Activated CD8-positive, alpha-beta T cell treated with anti-CD3 and anti-CD28 coated beads, Interleukin-2, amount 10 ng/mL, durations not matched to agents 7 days and 5 days (primary cell): Measurements from ENCODE around the gene ABHD6. TPM values are rescaled to one million over a fixed set of nuclear protein-coding genes. Genes with fewer than 3 reads are reported as not detected.

Experiments
- ATAC-seq: fragments of 150-1000 bp; cut with Tn5 transposase; one replicate; pipeline ENCODE4 v1.10.0; 2021; ENCODE audit warnings: moderate library complexity
- CTCF ChIA-PET: fragments of 350-600 bp; sonication (Branson Sonifier 250); formaldehyde crosslinking; loops from one replicate; lab custom pipeline; 2021; ENCODE audit warnings: antibody characterized with exemption; lab: Charles Lee
- POLR2A ChIA-PET: fragments of 350-600 bp; sonication (Branson Sonifier 250); formaldehyde crosslinking; loops from one replicate; lab custom pipeline; 2021; ENCODE audit warnings: antibody characterized with exemption; lab: Charles Lee
- DNase-seq: peaks from one replicate; pipeline ENCODE4 v3.0.0-alpha.2; 2020
- H3K27ac Mint-ChIP-seq: one replicate; pipeline ENCODE4 v1.8.0; 2021; ENCODE audit warnings: mild to moderate bottlenecking, mixed read lengths
- H3K27me3 Mint-ChIP-seq: one replicate; pipeline ENCODE4 v1.8.0; 2021; ENCODE audit warnings: low read depth, mixed read lengths
- H3K36me3 Mint-ChIP-seq: one replicate; pipeline ENCODE4 v1.8.0; 2021; ENCODE audit warnings: low read depth, mixed read lengths
- H3K4me1 Mint-ChIP-seq: one replicate; pipeline ENCODE4 v1.8.0; 2021; ENCODE audit warnings: low read depth, mixed read lengths
- H3K4me3 Mint-ChIP-seq: one replicate; pipeline ENCODE4 v1.8.0; 2021; ENCODE audit warnings: mild to moderate bottlenecking, mixed read lengths
- H3K9me3 Mint-ChIP-seq: one replicate; pipeline ENCODE4 v1.8.0; 2022; ENCODE audit warnings: mixed read lengths; ENCODE audit not compliant: insufficient read depth
- total RNA-seq, 2 experiments: library from RNA; stranded (reverse); gene quantifications; one replicate each; pipeline ENCODE4 v1.2.3, GENCODE V29; 2021

Gene ABHD6
- 1 to 10 TPM; 4.0 to 4.4 TPM for total RNA-seq

- peak within 1 kb of the TSS; percentile 82 for H3K4me3 Mint-ChIP-seq
- peak; percentile 87 for ATAC-seq
- POLR2A ChIA-PET, result interaction anchor here (0.6 kb wide), 1 partner anchor 51 kb away, joined by 3 read pairs; no protein-coding TSS in a partner anchor
These were observed at the start of gene ABHD6 for GRCh38 chr3:58237238-58237940. Gene ABHD6, plus strand, starts transcription at chr3:58237792. Its CDS starts 18,795 bp downstream, at chr3:58256587.

GRCh38 chr3:58188173-58188564 is 49.4 kb upstream of the ABHD6 start:
- ATAC-seq (no peak), DNase-seq (no peak)
- POLR2A ChIA-PET, result interaction anchor here (0.8 kb wide), 1 partner anchor 118 kb away, joined by 3 read pairs; the partner anchor contains the start of genes HTD2 and RPP14
- no peaks in the 10 kb centered on the region for H3K9me3 Mint-ChIP-seq
- no peaks in the 10 kb centered on the region for H3K27me3 Mint-ChIP-seq
- peaks cover 2% of the 10 kb centered on the region for H3K4me1 Mint-ChIP-seq
- H3K27ac Mint-ChIP-seq, result no peak overlapping the region
- H3K4me3 Mint-ChIP-seq, result no peak overlapping the region
- H3K36me3 Mint-ChIP-seq, result no peaks in the 10 kb centered on the region
- CTCF ChIA-PET, result interaction anchor here (0.6 to 11.3 kb wide), 22 partner anchors 10 to 180 kb away, joined by 3 to 170 read pairs (median 4); partner anchors contain the start of genes FLNB, HTD2 and RPP14

More at GRCh38 chr3:58237238-58237940, at the start of gene ABHD6:
- Mint-ChIP-seq H3K27me3 (peaks cover 22% of the 10 kb centered on the region), H3K9me3 (no peaks in the 10 kb centered on the region), H3K27ac (peak within 1 kb of the TSS; percentile 77), H3K36me3 (no peaks in the 10 kb centered on the region), H3K4me1 (peaks cover 14% of the 10 kb centered on the region)
- peak; percentile 82 for DNase-seq
- CTCF ChIA-PET, result interaction anchor here (0.9 to 4.6 kb wide), 5 partner anchors 16 to 69 kb away, joined by 3 to 26 read pairs (median 5); partner anchors contain the start of genes HTD2 and RPP14

- H3K9me3 Mint-ChIP-seq, result no peaks in the 10 kb centered on the region
- no peaks in the 10 kb centered on the region for H3K27me3 Mint-ChIP-seq
- ATAC-seq, result no peak
- DNase-seq, result no peak
- H3K36me3 Mint-ChIP-seq, result no peaks in the 10 kb centered on the region
- no peak overlapping the region for H3K4me3 Mint-ChIP-seq
- H3K27ac Mint-ChIP-seq, result no peak overlapping the region
- ChIA-PET POLR2A (interaction anchor here (0.8 kb wide), 1 partner anchor 117 kb away, joined by 3 read pairs; the partner anchor contains the start of genes HTD2 and RPP14), CTCF (interaction anchor here (0.6 to 11.3 kb wide), 11 partner anchors 11 to 181 kb away, joined by 3 to 170 read pairs (median 10); partner anchors contain the start of genes FLNB, HTD2 and RPP14)
- peaks cover 2% of the 10 kb centered on the region for H3K4me1 Mint-ChIP-seq
These were observed 48.6 kb upstream of the ABHD6 start for GRCh38 chr3:58188921-58189451.

- ChIA-PET POLR2A (interaction anchor here (0.6 kb wide), 1 partner anchor 410 kb away, joined by 3 read pairs; no protein-coding TSS in a partner anchor), CTCF (interaction anchor here (2.1 to 11.3 kb wide), 4 partner anchors 16 to 181 kb away, joined by 5 to 170 read pairs (median 32); partner anchors contain the start of genes FLNB, HTD2 and RPP14)
- ATAC-seq, result no peak
- no peaks in the 10 kb centered on the region for H3K9me3 Mint-ChIP-seq
- no peak overlapping the region for H3K27ac Mint-ChIP-seq
- H3K36me3 Mint-ChIP-seq, result no peaks in the 10 kb centered on the region
- no peaks in the 10 kb centered on the region for H3K27me3 Mint-ChIP-seq
- no peak for DNase-seq
- H3K4me3 Mint-ChIP-seq, result no peak overlapping the region
- peaks cover 2% of the 10 kb centered on the region for H3K4me1 Mint-ChIP-seq
These were observed 47.9 kb upstream of the ABHD6 start for GRCh38 chr3:58189691-58190090.

- ChIA-PET CTCF (interaction anchor here (1.1 to 11.3 kb wide), 3 partner anchors 24 to 182 kb away, joined by 3 to 170 read pairs (median 5); partner anchors contain the start of gene FLNB), POLR2A (interaction anchor here (0.6 kb wide), 1 partner anchor 411 kb away, joined by 3 read pairs; no protein-coding TSS in a partner anchor)
- no peak for DNase-seq
- Mint-ChIP-seq H3K27me3 (no peaks in the 10 kb centered on the region), H3K9me3 (no peaks in the 10 kb centered on the region), H3K27ac (no peak overlapping the region), H3K4me1 (peaks cover 2% of the 10 kb centered on the region), H3K36me3 (no peaks in the 10 kb centered on the region), H3K4me3 (no peak overlapping the region)
- no peak for ATAC-seq
These were observed 47.3 kb upstream of the ABHD6 start for GRCh38 chr3:58190291-58190690.

GRCh38 chr3:58190882-58191281 is 46.7 kb upstream of the ABHD6 start:
- no peak overlapping the region for H3K27ac Mint-ChIP-seq
- CTCF ChIA-PET, result interaction anchor here (1.1 to 11.3 kb wide), 2 partner anchors 24 to 26 kb away, joined by 3 to 170 read pairs; no protein-coding TSS in a partner anchor
- POLR2A ChIA-PET, result no interaction called here

GRCh38 chr3:58191361-58191991 is 46.1 kb upstream of the ABHD6 start:
- POLR2A ChIA-PET, result no interaction called here
- DNase-seq (no peak), ATAC-seq (no peak)
- Mint-ChIP-seq H3K4me3 (no peak overlapping the region), H3K27me3 (no peaks in the 10 kb centered on the region), H3K27ac (no peak overlapping the region), H3K36me3 (no peaks in the 10 kb centered on the region), H3K4me1 (peaks cover 2% of the 10 kb centered on the region), H3K9me3 (no peaks in the 10 kb centered on the region)
- CTCF ChIA-PET, result interaction anchor here (1.1 to 11.3 kb wide), 2 partner anchors 25 kb away, joined by 3 to 170 read pairs; no protein-coding TSS in a partner anchor

More at GRCh38 chr3:58190882-58191281, 46.7 kb upstream of the ABHD6 start:
- DNase-seq (no peak), ATAC-seq (no peak)
- Mint-ChIP-seq H3K27me3 (no peaks in the 10 kb centered on the region), H3K9me3 (no peaks in the 10 kb centered on the region), H3K36me3 (no peaks in the 10 kb centered on the region), H3K4me1 (peaks cover 2% of the 10 kb centered on the region), H3K4me3 (no peak overlapping the region)

- H3K9me3 Mint-ChIP-seq, result no peaks in the 10 kb centered on the region
- POLR2A ChIA-PET, result no interaction called here
- H3K4me3 Mint-ChIP-seq, result no peak overlapping the region
- H3K27ac Mint-ChIP-seq, result no peak overlapping the region
- no peak for DNase-seq
- peaks cover 4% of the 10 kb centered on the region for H3K4me1 Mint-ChIP-seq
- H3K27me3 Mint-ChIP-seq, result no peaks in the 10 kb centered on the region
- no peaks in the 10 kb centered on the region for H3K36me3 Mint-ChIP-seq
- CTCF ChIA-PET, result interaction anchor here (1.1 to 11.3 kb wide), 2 partner anchors 25 kb away, joined by 4 to 170 read pairs; no protein-coding TSS in a partner anchor
- ATAC-seq, result no peak
These were observed 45.5 kb upstream of the ABHD6 start for GRCh38 chr3:58192069-58192468.

- no peak for ATAC-seq
- H3K4me3 Mint-ChIP-seq, result no peak overlapping the region
- ChIA-PET CTCF (interaction anchor here (0.8 kb wide), 1 partner anchor 23 kb away, joined by 3 read pairs; no protein-coding TSS in a partner anchor), POLR2A (no interaction called here)
- no peak for DNase-seq
- no peaks in the 10 kb centered on the region for H3K36me3 Mint-ChIP-seq
- H3K27me3 Mint-ChIP-seq, result no peaks in the 10 kb centered on the region
- no peak overlapping the region for H3K27ac Mint-ChIP-seq
- H3K4me1 Mint-ChIP-seq, result peaks cover 2% of the 10 kb centered on the region
- H3K9me3 Mint-ChIP-seq, result no peaks in the 10 kb centered on the region
These were observed 43.7 kb upstream of the ABHD6 start for GRCh38 chr3:58193682-58194407.

GRCh38 chr3:58197588-58197987 is 40.0 kb upstream of the ABHD6 start:
- ATAC-seq (no peak), DNase-seq (no peak)
- peaks cover 7% of the 10 kb centered on the region for H3K27me3 Mint-ChIP-seq
- H3K4me3 Mint-ChIP-seq, result no peak overlapping the region
- H3K27ac Mint-ChIP-seq, result no peak overlapping the region
- POLR2A ChIA-PET, result no interaction called here
- H3K36me3 Mint-ChIP-seq, result no peaks in the 10 kb centered on the region
- peaks cover 4% of the 10 kb centered on the region for H3K9me3 Mint-ChIP-seq
- CTCF ChIA-PET, result no interaction called here
- H3K4me1 Mint-ChIP-seq, result peaks cover 2% of the 10 kb centered on the region
